GM19328 (cell line): Measurements from ENCODE around the gene DUOXA2.

ENCODE experiments used
- ATAC-seq: cut with Tn5 transposase; IDR thresholded peaks from one replicate; pipeline ENCODE4 v1.9.1; 2021; ENCODE audit warnings: mild to moderate bottlenecking, moderate library complexity; ENCODE audit not compliant: unreplicated experiment

DUOXA2 gene

GRCh38 chr15:45116482-45117307 lies 2.6 kb downstream of the DUOXA2 start:
- ATAC-seq = no peak

GRCh38 chr15:45117308-45118130 lies 3.4 kb downstream of the DUOXA2 start:
- ATAC-seq = no peak

GRCh38 chr15:45118131-45118588 lies 4.0 kb downstream of the DUOXA2 start:
- ATAC-seq = peak; percentile 75

- ATAC-seq = no peak
These were observed 4.9 kb downstream of the DUOXA2 start for GRCh38 chr15:45118996-45119395.

- ATAC-seq = no peak
These were observed 6.2 kb downstream of the DUOXA2 start for GRCh38 chr15:45120081-45120972.

- no peak for ATAC-seq
These were observed 6.9 kb downstream of the DUOXA2 start for GRCh38 chr15:45121020-45121419.

GRCh38 chr15:45121706-45122417 lies 7.7 kb downstream of the DUOXA2 start:
- ATAC-seq = no peak

GRCh38 chr15:45122719-45123118 lies 8.6 kb downstream of the DUOXA2 start:
- ATAC-seq = no peak

- no peak for ATAC-seq
These were observed 9.3 kb downstream of the DUOXA2 start for GRCh38 chr15:45123397-45123796.

GRCh38 chr15:45126535-45127158 lies 12.5 kb downstream of the DUOXA2 start:
- ATAC-seq = no peak

GRCh38 chr15:45128971-45129639 lies 15.0 kb downstream of the DUOXA2 start:
- no peak for ATAC-seq

- no peak for ATAC-seq
These were observed 15.6 kb downstream of the DUOXA2 start, which contains the start of the genes DUOX1 and DUOXA1 for GRCh38 chr15:45129651-45130129. Gene DUOX1 (plus strand): TSS chr15:45129994. CDS start chr15:45131967, 1,973 bp downstream. Gene DUOXA1 (minus strand): TSS chr15:45129879. CDS start chr15:45123014, 6,865 bp downstream.

- ATAC-seq = no peak
These were observed 16.3 kb downstream of the DUOXA2 start for GRCh38 chr15:45130291-45131000.

- no peak for ATAC-seq
These were observed 17.4 kb downstream of the DUOXA2 start for GRCh38 chr15:45131510-45131909.

GRCh38 chr15:45132844-45133560 lies 18.9 kb downstream of the DUOXA2 start:
- ATAC-seq = no peak

GRCh38 chr15:45133561-45133920 lies 19.4 kb downstream of the DUOXA2 start:
- no peak for ATAC-seq

- no peak for ATAC-seq
These were observed 19.9 kb downstream of the DUOXA2 start for GRCh38 chr15:45134046-45134445.
